WTC11 (cell line): ENCODE measurements around the gene SCGB1D4.

Experiments used
- JUN ChIP-seq: sonication (generic); formaldehyde crosslinking; IDR thresholded peaks from 2 replicates; pipeline ENCODE4 v1.8.0; 2023; ENCODE audit warnings: mild to moderate bottlenecking, missing genetic modification reagents
- NFYB ChIP-seq: sonication (generic); formaldehyde crosslinking; conservative IDR thresholded peaks from 2 replicates; pipeline ENCODE4 v1.8.0; 2022; ENCODE audit warnings: low read depth, missing genetic modification reagents
- TF ChIP-seq, protein P1 (sequence below): sonication (generic); formaldehyde crosslinking; IDR thresholded peaks from 2 replicates; pipeline ENCODE4 v1.8.0; 2023; ENCODE audit warnings: missing genetic modification reagents, mild to moderate bottlenecking, borderline replicate concordance
- TF ChIP-seq, protein P2 (sequence below): fragments of 250-450 bp; sonication (Bioruptor Pico); IDR thresholded peaks from 2 replicates; pipeline ENCODE4 v2.1.2; 2022; ENCODE audit warnings: mild to moderate bottlenecking, moderate library complexity

DNA sequence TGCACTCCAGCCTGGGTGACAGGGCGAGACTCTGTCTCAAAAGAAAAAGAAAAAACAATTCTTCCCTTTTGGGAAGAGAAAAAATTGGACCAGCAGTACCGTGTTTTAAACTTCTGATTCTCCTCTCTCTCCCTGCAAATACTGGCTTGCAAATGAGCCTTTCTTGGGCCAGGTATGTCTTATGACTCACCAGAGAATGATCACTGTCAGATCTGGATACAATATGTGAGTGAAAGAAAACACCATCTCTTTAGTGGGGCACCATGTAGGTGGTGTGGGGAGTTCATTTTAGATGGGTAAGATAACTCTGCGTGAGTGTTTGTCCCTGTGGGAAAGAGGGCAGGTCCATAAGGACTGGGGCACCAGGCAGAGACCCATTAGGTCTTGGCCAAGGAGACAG is 31.3 kb downstream of the SCGB1D4 start:
- TF ChIP-seq NFYB (CRISPR knock-in tag) (no peak), JUN (CRISPR knock-in tag) (no peak)
- TF ChIP-seq, protein P1, sequence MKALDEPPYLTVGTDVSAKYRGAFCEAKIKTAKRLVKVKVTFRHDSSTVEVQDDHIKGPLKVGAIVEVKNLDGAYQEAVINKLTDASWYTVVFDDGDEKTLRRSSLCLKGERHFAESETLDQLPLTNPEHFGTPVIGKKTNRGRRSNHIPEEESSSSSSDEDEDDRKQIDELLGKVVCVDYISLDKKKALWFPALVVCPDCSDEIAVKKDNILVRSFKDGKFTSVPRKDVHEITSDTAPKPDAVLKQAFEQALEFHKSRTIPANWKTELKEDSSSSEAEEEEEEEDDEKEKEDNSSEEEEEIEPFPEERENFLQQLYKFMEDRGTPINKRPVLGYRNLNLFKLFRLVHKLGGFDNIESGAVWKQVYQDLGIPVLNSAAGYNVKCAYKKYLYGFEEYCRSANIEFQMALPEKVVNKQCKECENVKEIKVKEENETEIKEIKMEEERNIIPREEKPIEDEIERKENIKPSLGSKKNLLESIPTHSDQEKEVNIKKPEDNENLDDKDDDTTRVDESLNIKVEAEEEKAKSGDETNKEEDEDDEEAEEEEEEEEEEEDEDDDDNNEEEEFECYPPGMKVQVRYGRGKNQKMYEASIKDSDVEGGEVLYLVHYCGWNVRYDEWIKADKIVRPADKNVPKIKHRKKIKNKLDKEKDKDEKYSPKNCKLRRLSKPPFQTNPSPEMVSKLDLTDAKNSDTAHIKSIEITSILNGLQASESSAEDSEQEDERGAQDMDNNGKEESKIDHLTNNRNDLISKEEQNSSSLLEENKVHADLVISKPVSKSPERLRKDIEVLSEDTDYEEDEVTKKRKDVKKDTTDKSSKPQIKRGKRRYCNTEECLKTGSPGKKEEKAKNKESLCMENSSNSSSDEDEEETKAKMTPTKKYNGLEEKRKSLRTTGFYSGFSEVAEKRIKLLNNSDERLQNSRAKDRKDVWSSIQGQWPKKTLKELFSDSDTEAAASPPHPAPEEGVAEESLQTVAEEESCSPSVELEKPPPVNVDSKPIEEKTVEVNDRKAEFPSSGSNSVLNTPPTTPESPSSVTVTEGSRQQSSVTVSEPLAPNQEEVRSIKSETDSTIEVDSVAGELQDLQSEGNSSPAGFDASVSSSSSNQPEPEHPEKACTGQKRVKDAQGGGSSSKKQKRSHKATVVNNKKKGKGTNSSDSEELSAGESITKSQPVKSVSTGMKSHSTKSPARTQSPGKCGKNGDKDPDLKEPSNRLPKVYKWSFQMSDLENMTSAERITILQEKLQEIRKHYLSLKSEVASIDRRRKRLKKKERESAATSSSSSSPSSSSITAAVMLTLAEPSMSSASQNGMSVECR (CRISPR knock-in tag): no peak
- TF ChIP-seq, protein P2, sequence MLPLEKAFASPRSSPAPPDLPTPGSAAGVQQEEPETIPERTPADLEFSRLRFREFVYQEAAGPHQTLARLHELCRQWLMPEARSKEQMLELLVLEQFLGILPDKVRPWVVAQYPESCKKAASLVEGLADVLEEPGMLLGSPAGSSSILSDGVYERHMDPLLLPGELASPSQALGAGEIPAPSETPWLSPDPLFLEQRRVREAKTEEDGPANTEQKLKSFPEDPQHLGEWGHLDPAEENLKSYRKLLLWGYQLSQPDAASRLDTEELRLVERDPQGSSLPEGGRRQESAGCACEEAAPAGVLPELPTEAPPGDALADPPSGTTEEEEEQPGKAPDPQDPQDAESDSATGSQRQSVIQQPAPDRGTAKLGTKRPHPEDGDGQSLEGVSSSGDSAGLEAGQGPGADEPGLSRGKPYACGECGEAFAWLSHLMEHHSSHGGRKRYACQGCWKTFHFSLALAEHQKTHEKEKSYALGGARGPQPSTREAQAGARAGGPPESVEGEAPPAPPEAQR (CRISPR knock-in tag): no peak
